Urinary bladder (tissue), 4 donors: Measurements from ENCODE around the gene CPED1. TPM values are rescaled to one million over a fixed set of nuclear protein-coding genes. Genes with fewer than 3 reads are reported as not detected.
"Not testable (repeated sequence)": the region's sequence is repeated elsewhere in the genome, so short reads cannot be mapped to it uniquely, and the experiment has no call there.

ENCODE experiments used
- DNase-seq: peaks from one replicate; pipeline ENCODE4 v3.0.0-alpha.2; 2015; ENCODE audit errors: extremely low spot score
- H3K27ac ChIP-seq: one replicate; pipeline ENCODE4 v1.5.1; 2013; ENCODE audit warnings: low read depth, mild to moderate bottlenecking, moderate library complexity
- H3K36me3 ChIP-seq: one replicate; pipeline ENCODE4 v1.6.1; 2013; ENCODE audit warnings: mild to moderate bottlenecking, moderate library complexity; ENCODE audit not compliant: insufficient read depth
- H3K4me1 ChIP-seq: one replicate; pipeline ENCODE4 v1.6.1; 2013; ENCODE audit warnings: mild to moderate bottlenecking, moderate library complexity; ENCODE audit not compliant: insufficient read depth
- H3K4me3 ChIP-seq: one replicate; pipeline ENCODE4 v1.5.1; 2013; ENCODE audit warnings: low read depth, low read length
- WGBS: extraction: QIAGEN DNeasy Blood & Tissue Kit; methylation state at CpG from one replicate; pipeline ENCODE4 v1.1.7; 2013; 5-methylcytosine and 5-hydroxymethylcytosine counted together
- polyA plus RNA-seq: library from polyadenylated mRNA; stranded (reverse); fragments of 200-250 nt; gene quantifications from one replicate; pipeline ENCODE4 v1.2.3, GENCODE V29; 2013
- total RNA-seq: library from RNA; depleted of rRNA; stranded (reverse); fragments of >200 nt; gene quantifications from one replicate; pipeline ENCODE4 v1.2.3, GENCODE V29; 2014
- donor health status: healthy with polysubstance abuse.
- donor health status: healthy.

Gene CPED1
- total and polyA plus RNA-seq, 2 donors, result 33.4 to 78.4 TPM

DNA sequence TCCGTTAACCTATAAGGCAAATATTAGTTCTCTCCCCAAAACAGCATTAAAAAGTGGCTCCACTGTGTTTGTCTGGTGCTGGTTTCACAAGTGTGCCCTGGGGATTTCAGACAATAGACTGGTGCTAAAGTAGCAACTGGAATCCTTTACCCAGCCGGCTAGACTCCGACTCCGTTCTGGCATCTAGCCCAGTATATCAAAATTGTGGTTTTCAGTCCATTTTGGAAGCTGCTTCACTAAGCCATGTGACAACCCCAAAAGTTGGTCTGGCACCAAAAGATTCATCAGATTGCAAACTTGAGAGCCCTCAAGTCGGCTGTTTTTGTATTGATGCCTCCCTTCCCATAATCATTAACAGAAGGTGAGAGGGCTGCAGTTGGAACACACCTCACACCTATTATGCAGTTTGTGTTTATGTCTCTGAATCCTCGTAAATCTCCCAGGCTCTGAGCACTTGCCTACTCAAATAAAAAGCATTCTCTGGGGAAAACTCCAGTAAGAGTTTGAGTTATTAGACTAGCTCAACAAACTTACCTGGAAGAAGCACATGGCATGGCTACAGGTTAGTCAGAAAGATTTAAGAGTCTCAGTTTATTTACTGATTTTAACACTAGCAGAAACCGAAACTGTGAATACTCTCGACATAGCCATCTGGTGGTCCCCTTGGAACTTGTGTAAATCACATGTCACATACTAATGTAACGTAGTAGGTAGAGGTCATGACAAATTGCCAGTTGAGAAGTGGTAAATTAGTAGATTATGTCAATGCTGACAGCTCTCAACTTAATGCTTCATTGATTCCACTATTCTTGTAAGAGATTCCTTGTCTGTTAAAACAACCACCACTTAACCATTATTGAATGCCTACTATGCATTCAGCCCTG is 325.5 kb downstream of the CPED1 start:
- no peak for DNase-seq
- 35% methylated on average over 9 of the region's 9 CpGs for WGBS
- H3K4me3 ChIP-seq, result no peak overlapping the region
- H3K36me3 ChIP-seq, result no peaks in the 10 kb centered on the region
- no peaks in the 10 kb centered on the region for H3K4me1 ChIP-seq
- H3K27ac ChIP-seq, result no peak overlapping the region

DNA sequence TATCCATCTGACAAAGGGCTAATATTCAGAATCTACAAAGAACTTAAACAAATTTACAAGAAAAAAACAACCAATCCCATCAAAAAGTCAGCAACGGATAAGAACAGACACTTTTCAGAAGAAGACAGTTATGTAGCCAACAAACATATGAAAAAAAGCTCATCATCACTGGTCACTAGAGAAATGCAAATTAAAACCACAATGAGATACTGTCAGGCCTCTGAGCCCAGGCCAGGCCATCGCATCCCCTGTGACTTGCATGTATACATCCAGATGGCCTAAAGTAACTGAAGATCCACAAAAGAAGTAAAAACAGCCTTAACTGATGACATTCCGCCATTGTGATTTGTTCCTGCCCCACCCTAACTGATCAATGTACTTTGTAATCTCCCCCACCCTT is 326.7 kb downstream of the CPED1 start:
- not testable (repeated sequence) for H3K4me1 ChIP-seq, H3K27ac ChIP-seq, H3K36me3 ChIP-seq, H3K4me3 ChIP-seq, DNase-seq
- 86% methylated on average over 3 of the region's 3 CpGs for WGBS

DNA sequence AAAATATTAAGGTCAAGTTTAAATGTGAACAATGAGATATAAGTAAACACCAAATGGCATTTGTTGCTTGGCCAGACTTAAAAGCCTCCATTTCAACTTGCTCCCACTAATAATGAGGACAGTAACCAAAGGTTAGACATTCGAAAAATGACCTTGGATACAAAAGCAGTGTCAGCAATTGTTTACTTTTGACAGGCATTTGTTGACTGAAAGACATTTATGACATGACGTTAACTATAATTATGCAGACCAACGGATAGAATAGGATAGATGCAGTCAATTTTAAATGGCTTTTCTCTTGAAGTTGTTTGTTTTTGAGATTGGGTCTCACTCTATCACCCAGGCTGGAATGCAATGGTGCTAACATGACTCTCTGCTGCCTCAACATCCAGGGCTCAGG is 333.9 kb downstream of the CPED1 start:
- Histone ChIP-seq H3K27ac (no peak overlapping the region), H3K4me3 (no peak overlapping the region), H3K4me1 (no peaks in the 10 kb centered on the region), H3K36me3 (no peaks in the 10 kb centered on the region)
- no peak for DNase-seq
- WGBS, result 63% methylated on average over 3 of the region's 3 CpGs

DNA sequence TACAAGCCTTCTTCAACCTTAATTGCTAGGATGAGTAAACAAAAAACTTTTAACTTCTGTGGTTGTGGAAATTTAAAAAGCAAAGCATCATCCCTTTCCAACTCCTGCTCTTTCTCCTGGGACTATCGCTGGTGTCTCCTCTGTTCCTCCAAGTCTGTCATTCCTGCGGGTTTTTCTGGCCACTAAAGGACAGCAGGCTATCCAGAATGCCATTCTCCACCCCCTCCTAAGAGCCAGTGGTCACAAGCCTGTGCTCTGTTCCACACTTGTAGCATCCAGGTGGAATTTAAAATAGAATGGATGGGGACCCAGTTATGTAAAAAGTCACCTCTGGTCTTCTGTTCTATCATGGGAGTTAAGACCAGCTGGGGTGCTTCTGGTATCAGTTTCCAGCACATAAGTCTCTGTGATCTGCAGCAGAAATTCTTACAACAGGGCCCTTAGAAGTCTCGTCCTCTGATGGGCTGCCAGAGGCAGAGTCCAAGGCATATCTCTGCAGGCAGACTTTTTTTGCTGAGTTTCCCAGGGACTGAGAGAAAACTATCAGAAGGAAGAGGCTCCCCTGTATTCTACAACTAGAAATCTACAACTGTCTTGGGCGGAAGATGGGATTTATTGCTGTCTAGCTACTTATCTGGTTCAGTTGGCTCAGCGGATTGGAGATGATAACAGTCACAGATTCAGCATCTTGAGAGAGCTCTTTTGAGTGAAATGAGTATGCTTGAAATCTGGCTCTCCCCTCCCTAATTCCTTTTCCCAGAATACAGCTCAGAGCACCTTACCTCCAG is 335.2 kb downstream of the CPED1 start:
- H3K27ac ChIP-seq, result no peak overlapping the region
- H3K4me3 ChIP-seq, result no peak overlapping the region
- DNase-seq, result no peak
- no peaks in the 10 kb centered on the region for H3K4me1 ChIP-seq
- H3K36me3 ChIP-seq, result no peaks in the 10 kb centered on the region
- WGBS, result 34% methylated on average over 5 of the region's 5 CpGs

DNA sequence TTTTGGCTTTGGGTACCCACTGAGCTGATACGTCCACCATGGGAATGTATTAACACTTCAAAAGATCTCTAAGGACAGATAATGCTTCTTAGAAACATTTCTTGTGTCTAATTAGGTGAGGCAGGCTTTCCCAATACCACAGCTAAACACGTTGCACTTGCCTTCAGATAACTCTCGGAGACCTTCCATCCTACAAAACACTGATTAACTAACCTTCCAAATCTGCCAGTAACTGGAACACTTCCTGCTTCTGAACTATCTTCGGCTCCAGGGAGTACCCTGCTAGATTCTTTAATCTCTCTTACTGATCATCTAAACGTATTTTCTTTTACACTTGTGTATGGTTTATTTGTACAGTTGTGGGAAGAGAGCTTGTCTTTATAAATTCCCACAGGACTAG is 339.2 kb downstream of the CPED1 start:
- 86% methylated on average over 5 of the region's 5 CpGs for WGBS
- H3K4me3 ChIP-seq, result no peak overlapping the region

DNA sequence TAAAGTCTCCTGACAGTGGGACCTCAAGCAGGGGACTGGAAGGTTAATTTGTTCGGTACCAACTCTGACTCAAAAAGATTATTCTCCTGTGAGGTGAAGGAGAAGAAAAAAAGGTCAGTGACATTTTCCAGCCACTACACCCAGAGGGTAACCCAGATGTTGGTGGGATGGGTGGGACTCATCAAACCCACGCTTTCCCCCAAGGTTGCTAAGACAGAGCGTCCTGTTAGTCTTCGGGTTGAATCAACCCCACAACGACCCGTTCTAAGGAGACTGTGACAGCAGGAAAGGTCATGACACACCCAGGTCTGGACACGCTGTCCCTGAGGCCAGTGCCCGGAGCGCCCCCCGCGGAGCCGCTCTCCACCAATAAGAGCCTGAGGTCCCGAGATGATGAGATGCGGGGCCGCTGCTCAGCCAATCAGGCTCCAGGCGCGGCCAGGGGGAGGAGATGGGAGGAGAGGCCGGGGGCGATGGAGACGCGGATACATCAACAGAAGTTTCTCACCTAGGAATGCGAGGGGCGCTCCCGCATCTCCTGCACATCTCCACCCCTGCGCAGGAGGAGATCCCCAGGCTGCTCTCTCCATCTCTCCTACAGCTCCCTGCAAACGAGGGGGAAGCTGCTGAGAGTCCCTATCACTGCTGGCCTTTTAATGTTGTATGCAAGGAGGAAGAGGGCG is 340.1 kb downstream of the CPED1 start, which contains the start of gene WNT16:
Gene WNT16 (plus strand): TSS at position 493 of the 683 bp plus-strand sequence. CDS start 293 bp downstream, outside the sequence.
- H3K36me3 ChIP-seq, result no peaks in the 10 kb centered on the region
- 17% methylated on average over 27 of the region's 27 CpGs for WGBS
- H3K27ac ChIP-seq, result no peak within 1 kb of the TSS
- DNase-seq, result no peak
- H3K4me1 ChIP-seq, result peaks cover 1% of the 10 kb centered on the region
- no peak within 1 kb of the TSS for H3K4me3 ChIP-seq

More for the DNA sequence above, 339.2 kb downstream of the CPED1 start:
- DNase-seq, result no peak
- H3K36me3 ChIP-seq, result no peaks in the 10 kb centered on the region
- peaks cover 1% of the 10 kb centered on the region for H3K4me1 ChIP-seq
- no peak overlapping the region for H3K27ac ChIP-seq

DNA sequence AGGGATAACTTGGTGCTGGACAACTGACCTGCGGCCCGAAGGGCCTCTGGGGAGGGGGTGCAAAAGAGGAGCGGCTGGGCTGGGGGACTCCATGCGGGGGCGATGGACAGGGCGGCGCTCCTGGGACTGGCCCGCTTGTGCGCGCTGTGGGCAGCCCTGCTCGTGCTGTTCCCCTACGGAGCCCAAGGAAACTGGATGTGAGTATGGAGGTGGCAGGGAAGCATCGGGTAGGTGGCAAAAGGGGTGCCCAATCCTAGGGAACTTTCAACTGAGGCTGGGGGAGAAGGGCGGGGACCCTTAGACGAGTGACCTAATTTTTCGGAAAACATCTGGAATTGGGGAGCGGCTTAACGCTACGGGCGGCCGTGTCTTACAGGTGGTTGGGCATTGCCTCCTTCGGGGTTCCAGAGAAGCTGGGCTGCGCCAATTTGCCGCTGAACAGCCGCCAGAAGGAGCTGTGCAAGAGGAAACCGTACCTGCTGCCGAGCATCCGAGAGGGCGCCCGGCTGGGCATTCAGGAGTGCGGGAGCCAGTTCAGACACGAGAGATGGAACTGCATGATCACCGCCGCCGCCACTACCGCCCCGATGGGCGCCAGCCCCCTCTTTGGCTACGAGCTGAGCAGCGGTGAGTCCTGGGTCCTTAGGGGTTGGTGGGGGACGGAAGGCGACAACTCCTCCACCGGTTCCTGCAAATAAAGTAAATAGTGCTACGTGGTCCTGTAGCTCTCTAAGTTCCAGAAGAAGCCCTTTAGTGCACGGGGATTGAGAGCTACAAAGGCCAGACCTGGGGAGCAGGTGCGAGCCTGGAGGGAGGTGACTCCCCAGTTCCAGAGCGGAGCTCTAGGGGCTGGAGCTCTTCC is 340.9 kb downstream of the CPED1 start:
- H3K27ac ChIP-seq, result no peak overlapping the region
- peaks cover 1% of the 10 kb centered on the region for H3K4me1 ChIP-seq
- no peaks in the 10 kb centered on the region for H3K36me3 ChIP-seq
- H3K4me3 ChIP-seq, result no peak overlapping the region
- WGBS, result 3% methylated on average over 47 of the region's 47 CpGs
- no peak for DNase-seq

DNA sequence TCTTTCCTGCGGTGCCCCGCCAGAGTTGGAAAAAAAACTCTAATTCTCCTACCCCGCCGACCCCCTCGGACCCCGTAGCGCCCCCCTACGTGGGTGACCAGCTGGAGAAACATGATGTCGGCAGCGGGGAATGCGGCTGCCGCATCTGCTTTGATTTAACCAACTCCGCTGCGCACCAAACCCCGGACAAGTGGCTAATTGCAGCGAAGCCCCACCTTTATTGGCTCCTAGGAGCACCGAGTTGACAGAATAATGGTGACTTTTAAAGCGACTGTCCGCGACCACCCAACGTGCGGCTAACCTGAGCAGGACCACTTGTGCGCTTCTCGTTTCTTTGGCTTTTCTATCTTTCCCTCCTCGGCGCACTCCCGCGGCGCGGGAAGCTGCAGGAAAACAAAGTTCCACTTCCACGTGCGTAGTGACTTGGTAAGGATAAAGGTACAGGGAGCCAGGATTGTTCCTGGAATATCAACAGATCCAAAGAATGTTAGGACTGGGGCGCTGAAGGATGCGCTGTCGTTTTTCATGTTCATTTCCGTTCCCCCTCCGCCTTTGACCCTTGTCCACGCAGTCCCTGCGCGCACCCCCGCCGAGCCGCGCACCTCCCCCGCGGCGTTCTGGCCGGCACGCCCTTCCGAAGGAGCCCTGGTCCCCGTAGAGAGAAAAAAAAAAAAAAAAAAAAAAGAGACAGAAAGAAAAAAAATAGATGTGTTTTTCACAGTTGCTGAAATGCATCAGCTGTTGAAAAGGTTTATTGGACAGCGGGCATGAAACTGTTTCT is 341.7 kb downstream of the CPED1 start:
- Histone ChIP-seq H3K27ac (no peak overlapping the region), H3K36me3 (no peaks in the 10 kb centered on the region), H3K4me3 (peak overlapping the region; percentile 17), H3K4me1 (peaks cover 1% of the 10 kb centered on the region)
- 3% methylated on average over 52 of the region's 52 CpGs for WGBS
- no peak for DNase-seq

DNA sequence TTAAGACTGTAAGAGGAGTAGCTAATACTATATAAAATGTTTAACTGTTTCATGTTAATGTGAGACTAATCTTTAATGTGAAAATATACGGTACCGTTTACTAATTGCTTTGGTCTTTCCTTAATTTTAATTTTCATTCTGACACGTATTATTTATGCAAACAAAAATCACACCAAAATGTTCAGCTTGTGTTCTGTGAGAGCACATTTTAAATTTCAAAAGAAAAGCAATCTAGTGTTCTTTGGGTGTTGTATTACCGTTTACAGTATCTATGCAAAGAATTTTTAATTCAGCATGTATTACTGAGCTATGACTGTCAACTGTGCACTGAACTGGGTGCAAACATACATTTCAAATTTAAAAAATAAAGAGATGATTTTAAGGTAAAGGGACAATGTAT is 342.5 kb downstream of the CPED1 start:
- Histone ChIP-seq H3K36me3 (no peaks in the 10 kb centered on the region), H3K4me3 (no peak overlapping the region), H3K4me1 (peaks cover 1% of the 10 kb centered on the region), H3K27ac (no peak overlapping the region)
- 59% methylated on average over 4 of the region's 4 CpGs for WGBS
- no peak for DNase-seq

DNA sequence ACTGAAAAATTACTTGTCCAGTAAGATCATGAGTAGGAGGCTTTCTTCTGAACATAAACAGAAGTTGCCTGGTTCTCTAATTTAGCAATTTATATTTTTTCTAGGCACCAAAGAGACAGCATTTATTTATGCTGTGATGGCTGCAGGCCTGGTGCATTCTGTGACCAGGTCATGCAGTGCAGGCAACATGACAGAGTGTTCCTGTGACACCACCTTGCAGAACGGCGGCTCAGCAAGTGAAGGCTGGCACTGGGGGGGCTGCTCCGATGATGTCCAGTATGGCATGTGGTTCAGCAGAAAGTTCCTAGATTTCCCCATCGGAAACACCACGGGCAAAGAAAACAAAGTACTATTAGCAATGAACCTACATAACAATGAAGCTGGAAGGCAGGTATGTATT is 343.1 kb downstream of the CPED1 start:
- no peak for DNase-seq
- Histone ChIP-seq H3K4me3 (no peak overlapping the region), H3K27ac (no peak overlapping the region), H3K4me1 (peaks cover 1% of the 10 kb centered on the region), H3K36me3 (no peaks in the 10 kb centered on the region)
- WGBS, result 76% methylated on average over 5 of the region's 5 CpGs

DNA sequence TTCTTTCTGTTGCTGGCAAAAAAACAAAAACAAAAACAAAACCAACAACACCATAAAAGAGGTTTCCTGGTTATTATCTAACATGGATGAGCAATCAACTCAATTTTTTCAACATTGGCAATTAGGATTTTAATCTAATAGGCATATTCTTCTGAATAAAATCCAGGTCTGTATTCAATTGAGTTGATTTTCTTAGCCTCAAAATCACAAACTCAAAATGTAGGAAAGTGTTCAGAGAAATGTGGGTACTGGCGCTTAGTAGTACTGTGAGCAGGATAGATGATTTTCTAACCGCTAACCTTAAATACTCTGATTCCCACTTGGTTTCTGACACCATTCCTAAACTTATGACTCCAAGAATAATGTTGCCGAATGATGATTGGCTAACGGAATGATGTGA is 345.9 kb downstream of the CPED1 start:
- no peak overlapping the region for H3K27ac ChIP-seq

DNA sequence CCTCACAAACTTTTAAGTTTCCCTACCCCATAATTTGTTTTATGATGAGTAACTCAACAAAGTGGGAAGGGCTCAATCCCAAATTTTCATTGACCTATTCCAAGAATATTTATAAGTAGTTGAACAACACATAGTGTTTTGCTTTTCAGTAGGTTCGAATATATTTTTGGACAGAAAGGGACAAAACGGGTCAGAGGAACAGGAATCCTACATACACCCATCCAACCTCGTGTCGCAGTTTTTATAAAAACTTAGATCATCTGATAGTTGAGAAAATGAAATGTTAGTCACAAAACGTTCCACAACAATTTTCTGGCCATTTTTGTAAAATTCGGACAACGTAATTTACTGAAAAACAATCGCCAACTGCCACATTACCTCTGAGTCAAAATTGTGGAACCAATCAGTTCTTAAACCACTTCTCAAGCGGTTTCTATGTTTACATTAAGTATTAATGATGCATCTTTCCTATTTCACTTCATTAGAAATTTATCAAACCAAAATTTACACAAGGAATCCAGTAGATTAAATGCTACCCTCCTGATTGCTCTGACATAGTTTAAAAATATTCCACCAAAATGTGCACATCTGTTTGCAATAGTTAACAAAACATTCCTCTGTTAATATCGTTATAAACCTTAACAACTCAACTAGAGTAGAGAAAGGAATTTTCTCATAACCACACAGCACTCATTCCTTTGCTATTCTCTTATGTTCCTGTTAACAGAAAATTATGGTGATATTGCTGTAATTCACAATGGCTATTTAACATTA is 346.6 kb downstream of the CPED1 start:
- Histone ChIP-seq H3K4me3 (no peak overlapping the region), H3K4me1 (no peaks in the 10 kb centered on the region), H3K36me3 (no peaks in the 10 kb centered on the region), H3K27ac (no peak overlapping the region)
- WGBS, result 75% methylated on average over 10 of the region's 10 CpGs
- DNase-seq, result no peak

More for the DNA sequence above, 345.9 kb downstream of the CPED1 start:
- Histone ChIP-seq H3K4me3 (no peak overlapping the region), H3K36me3 (no peaks in the 10 kb centered on the region), H3K4me1 (peaks cover 1% of the 10 kb centered on the region)
- DNase-seq, result no peak
- 98% methylated on average over 4 of the region's 4 CpGs for WGBS
